PFSK-1 (cell line): Measurements from ENCODE around the gene KIF19. TPM values are rescaled to one million over a fixed set of nuclear protein-coding genes. Genes with fewer than 3 reads are reported as not detected.

Experiments
- FOXP2 ChIP-seq: optimal IDR thresholded peaks from 2 replicates; pipeline ENCODE3; 2011; ENCODE audit warnings: borderline replicate concordance, control low read depth, inconsistent platforms; ENCODE audit not compliant: insufficient read depth; ENCODE audit errors: extremely low read length, extremely low read depth
- POLR2AphosphoS5 ChIP-seq: IDR thresholded peaks from 2 replicates; pipeline ENCODE4 v1.6.1; 2012; ENCODE audit warnings: low read depth, mild to moderate bottlenecking, control low read depth, low read length, moderate library complexity
- REST ChIP-seq, 2 experiments: IDR thresholded peaks; 2 replicates each; pipeline versions ENCODE4 v1.6.1 to v1.8.0; 2011 to 2012; ENCODE audit warnings: low read depth in 2 of 2, low read length in 2 of 2, control low read depth in 1 of 2, inconsistent platforms in 1 of 2, mild to moderate bottlenecking in 1 of 2, moderate library complexity in 1 of 2; ENCODE audit not compliant: insufficient read depth in 1 of 2
- SIN3A ChIP-seq: IDR thresholded peaks from 2 replicates; pipeline ENCODE4 v1.6.1; 2012; ENCODE audit warnings: mild to moderate bottlenecking, low read length, moderate library complexity, borderline replicate concordance; ENCODE audit not compliant: insufficient read depth
- TAF1 ChIP-seq: IDR thresholded peaks from 2 replicates; pipeline ENCODE4 v1.6.1; 2012; ENCODE audit warnings: low read length, control low read depth, borderline replicate concordance; ENCODE audit not compliant: insufficient read depth
- polyA plus RNA-seq: library from polyadenylated mRNA; unstranded; fragments of >200 nt; gene quantifications from one replicate; pipeline ENCODE4 v1.2.1, GENCODE V29; 2012; ENCODE audit warnings: low read depth, missing spikeins; ENCODE audit not compliant: insufficient read length

KIF19 gene
- not detected for polyA plus RNA-seq

GRCh38 chr17:74325743-74326379 lies at the start of gene KIF19:
Gene KIF19 (plus strand): TSS chr17:74326226. CDS start chr17:74326350, 124 bp downstream.
- no peak for TF ChIP-seq TAF1
- no peak for TF ChIP-seq SIN3A
- TF ChIP-seq REST (IDR thresholded peaks at IDR 0.05; ENCODE audit: insufficient read depth in 1 of 2, low read depth in 2 of 2, low read length in 2 of 2): no peak
- TF ChIP-seq FOXP2: no peak
- no peak for TF ChIP-seq POLR2AphosphoS5

- TF ChIP-seq POLR2AphosphoS5 (no peak), FOXP2 (no peak), SIN3A (no peak), REST (IDR thresholded peaks at IDR 0.05; ENCODE audit: insufficient read depth in 1 of 2, low read depth in 2 of 2, low read length in 2 of 2) (no peak), TAF1 (no peak)
Measured at GRCh38 chr17:74276541-74277009, 49.5 kb upstream of the KIF19 start.

GRCh38 chr17:74277935-74278334 lies 48.1 kb upstream of the KIF19 start:
- TF ChIP-seq REST (IDR thresholded peaks at IDR 0.05; ENCODE audit: insufficient read depth in 1 of 2, low read depth in 2 of 2, low read length in 2 of 2): no peak
- no peak for TF ChIP-seq SIN3A
- no peak for TF ChIP-seq FOXP2
- no peak for TF ChIP-seq POLR2AphosphoS5
- no peak for TF ChIP-seq TAF1

- TF ChIP-seq FOXP2: no peak
- TF ChIP-seq SIN3A: no peak
- no peak for TF ChIP-seq TAF1
- TF ChIP-seq POLR2AphosphoS5: no peak
- no peak for TF ChIP-seq REST (IDR thresholded peaks at IDR 0.05; ENCODE audit: insufficient read depth in 1 of 2, low read depth in 2 of 2, low read length in 2 of 2)
Measured at GRCh38 chr17:74280093-74280513, 45.9 kb upstream of the KIF19 start.

GRCh38 chr17:74281799-74282198 lies 44.2 kb upstream of the KIF19 start:
- TF ChIP-seq TAF1 (no peak), FOXP2 (no peak), REST (IDR thresholded peaks at IDR 0.05; ENCODE audit: insufficient read depth in 1 of 2, low read depth in 2 of 2, low read length in 2 of 2) (no peak), POLR2AphosphoS5 (no peak), SIN3A (no peak)
